NOMO-1 treated with dmso at 0.1 percent for 144 hours (cell line): ENCODE results near the gene SH3RF3.

Experiments used
- DNase-seq: peaks from one replicate; lab custom pipeline; 2025; ENCODE audit not compliant: unreplicated experiment; lab: John Stamatoyannopoulos, UW

Gene SH3RF3

DNA sequence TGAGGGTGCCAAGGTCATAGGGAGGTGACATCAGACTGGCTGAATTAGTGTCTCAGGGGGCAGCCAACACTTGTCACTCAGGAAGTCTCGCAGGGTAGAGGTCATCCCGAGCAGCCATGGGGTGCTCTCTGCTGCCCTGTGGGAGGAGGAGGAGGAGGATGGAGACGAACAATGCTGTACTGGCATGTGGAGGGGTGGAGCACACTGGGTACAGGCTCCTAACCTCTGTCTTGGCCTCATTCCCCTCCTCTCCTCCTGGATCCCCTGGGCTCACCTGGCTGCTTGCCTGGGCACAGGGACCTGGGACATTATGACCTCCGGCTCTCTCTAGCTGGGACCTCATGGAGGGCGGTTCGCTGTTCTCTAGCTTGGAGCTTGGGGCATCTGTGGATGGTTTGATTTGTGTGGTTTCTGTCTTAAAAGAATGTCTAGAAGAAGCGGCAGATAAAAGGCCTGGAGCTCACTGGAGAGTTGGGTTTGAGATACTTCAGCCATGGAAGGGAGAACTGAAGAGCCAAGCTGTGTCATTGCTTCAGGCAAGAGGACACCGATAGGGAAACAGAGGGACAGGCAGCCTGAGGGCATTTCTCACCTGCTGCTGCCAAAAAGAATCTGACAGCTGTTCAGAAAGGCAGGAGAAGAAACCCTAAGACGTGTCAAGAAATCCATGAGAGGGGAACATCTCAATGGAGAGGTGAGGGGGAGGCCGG, 351.6 kb downstream of the SH3RF3 start:
- no peak for DNase-seq

DNA sequence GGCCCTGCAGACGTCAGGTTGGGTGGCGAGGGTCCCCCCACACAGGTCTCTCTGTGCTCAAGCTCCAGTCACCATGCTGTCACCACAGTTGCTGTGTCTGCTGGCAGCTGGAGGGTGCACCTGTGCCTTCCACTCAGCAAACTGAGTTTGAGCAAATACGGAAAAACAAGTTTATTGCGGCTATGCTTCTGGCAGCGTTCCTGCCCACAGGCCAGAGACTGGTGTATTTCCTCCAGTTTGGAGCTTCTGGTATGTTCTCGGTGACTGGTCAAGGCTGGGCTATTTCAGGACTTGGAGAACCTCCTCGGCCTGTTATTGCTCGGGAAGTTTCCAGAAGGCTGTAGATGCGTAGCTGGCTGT, 352.2 kb downstream of the SH3RF3 start:
- no peak for DNase-seq

DNA sequence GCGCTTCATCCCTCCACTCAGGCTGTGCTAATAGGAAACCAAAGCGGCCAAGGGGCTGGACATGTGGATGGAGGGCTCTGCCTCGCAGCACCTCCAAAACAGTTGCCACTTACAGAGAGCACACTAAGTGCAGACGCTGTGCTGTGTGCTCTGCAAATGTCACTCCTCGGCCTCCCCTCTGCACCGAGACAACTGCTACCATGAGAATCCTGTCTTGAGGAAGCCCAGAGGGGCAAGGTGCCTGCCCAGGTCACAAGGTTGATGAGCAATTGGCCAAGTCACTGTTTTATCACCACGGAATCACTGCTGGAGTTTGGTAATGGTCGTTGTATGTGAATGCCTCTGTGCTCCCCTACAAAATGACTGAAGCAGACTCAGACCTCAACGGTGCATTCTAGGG, 352.6 kb downstream of the SH3RF3 start:
- no peak for DNase-seq

DNA sequence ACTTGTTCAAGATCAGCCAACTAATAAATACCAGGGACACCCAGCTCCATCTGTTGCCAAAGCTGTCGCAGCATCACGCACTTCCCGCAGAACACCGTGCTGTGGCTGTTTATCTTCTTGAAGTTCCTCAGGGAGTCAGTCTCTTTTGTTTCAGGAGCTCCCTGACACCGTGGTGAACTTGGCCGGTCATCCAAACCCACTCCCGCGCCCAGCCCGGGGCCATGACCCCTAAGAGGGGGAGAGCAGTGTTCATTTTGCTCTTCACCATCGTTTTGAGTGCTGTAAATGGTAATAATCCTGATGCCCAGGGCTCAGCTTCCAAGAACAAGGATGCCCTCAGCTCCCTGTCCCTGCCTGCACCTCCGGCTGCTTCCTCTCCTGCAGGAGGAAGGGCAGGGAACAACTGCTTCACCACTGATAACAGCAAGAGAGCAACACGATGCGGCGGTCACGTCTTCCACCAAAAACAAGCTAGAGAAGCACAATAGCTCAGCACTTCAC, 353.4 kb downstream of the SH3RF3 start:
- no peak for DNase-seq

DNA sequence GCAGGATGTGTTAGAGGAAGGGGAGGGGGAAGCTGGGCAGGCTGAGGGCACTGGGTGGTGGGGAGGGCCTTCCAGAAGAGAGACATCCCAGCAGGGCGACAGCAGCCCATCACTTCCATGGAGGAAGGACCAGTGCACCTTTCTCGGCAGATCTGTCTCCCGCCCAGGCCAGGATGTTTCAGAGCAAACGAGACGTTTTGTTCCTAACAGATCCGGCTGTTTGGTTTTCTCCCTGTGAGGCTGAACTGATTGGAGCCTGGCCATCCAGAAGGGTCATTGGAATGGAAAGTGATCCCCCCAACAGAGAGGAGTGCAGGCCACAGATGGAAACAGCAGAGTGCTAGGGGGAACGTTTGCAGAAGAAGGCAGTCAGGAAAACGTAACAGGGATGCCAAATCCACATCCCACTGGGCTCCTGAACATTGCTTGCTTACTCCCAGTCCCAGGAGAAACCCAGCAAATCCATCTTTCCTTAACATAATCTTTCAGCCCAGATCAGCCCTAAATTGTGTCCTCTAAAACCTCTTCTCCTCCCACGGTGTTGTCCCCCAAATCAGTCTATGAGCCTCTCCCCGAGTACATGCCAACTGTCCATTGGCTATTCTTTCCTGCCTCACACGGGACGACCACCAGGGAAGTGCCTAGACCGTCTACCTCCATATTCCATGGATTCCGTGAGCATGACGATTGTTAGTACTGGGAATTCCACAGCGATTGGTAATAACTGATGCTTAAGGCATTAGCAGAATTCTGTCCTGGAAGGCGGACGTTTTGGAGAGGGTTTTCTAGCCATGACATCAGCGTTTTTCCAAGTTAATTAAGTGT, 357.9 kb downstream of the SH3RF3 start:
- DNase-seq = no peak

DNA sequence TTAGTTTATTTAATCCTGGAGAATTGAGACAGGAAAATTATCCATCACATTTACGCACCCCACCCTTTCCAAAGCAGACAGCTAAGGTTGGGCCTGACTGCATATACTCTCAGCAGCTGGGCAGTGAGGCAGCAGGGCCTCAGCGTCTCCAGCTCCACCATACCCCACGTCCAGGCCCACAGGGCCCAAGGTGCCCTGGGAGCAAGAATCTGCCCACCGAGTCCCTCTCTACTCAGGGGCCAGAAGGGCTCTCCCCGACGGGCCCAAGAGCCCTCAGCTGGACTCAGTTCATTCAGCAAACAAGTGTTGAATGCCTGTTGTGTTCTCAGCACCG, 358.5 kb downstream of the SH3RF3 start:
- no peak for DNase-seq

DNA sequence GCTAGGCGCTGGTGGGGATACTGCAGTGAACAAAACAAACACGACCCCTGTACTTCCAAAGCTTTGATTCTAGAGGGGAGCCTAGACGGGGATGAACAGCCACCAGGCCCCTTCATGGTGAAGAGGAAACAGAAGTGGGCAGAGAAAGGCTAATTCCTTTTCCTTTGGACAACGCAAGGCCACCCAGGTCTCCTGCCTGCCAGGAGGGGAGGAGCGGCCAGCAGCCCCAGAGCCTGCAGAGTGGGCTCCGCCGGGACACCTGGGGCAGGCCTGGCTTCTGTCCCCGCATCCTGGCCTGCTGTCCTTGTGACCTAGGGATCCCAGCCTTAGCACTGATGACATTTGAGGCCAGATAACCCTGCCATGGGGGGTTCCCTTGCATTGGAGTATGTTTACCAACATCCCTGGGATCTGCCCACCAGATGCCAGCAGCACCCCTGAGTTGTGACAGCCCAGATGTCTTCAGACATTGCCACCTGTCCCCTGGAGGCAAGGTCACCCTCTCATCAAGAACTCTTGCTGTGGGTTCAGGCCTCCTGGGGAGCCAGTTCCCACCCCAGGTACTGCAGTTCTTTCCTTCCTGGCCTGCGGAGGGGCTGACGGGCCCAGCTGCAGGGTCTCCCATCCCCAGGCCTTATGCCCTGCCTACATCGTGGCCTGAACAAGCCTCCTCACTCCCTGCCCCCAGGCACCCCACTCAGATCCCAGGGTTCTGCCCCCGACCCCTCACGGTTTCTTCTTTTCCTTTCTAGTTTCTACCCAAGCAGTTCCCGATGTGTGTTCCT, 359.1 kb downstream of the SH3RF3 start:
- no peak for DNase-seq

DNA sequence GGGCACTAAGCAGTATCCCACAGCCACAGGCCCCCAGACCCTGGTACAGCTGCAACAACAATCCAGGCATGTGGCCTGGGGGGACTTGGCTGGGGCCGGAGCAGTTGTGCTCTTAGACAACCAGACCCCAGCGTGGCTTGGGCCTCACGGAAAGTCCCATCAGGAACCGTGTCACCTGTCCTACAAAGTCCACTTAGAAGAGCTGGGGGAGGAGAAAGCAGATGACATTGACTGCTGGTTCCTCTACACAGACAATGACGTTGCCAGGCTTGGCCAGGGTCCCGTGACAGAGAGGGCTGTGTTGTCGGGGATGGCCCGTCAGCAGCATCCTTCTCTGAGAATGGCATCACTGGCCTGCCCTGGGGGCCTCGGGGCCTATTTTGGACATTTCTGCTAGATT, 360.3 kb downstream of the SH3RF3 start:
- DNase-seq = no peak

DNA sequence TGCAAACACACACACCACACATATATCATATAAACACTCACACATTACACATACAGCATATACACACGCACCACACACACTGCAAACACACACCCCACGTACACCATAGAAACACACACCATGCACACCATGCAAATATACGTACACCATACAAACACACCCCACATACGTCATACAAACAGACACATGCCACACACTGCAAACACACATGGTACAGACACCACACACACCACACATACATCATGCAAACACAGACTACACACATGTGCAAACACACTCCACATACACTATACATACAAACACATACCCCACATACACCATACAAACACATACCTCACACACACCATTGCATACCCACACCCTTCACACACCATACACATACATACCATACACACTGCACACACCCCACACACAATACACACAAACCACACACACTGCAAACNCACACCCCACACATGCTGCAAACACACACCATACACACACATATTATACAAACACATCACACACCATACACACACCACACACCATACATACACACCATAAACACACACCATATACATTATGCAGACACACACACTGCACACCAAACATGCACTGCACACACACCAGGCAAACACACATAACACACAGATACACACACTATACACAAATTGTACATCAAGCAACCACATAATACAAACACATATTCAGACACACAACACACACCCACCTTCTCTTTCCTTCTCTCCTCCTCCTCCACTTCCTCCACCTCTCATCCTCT, 364.4 kb downstream of the SH3RF3 start:
- DNase-seq = no peak

DNA sequence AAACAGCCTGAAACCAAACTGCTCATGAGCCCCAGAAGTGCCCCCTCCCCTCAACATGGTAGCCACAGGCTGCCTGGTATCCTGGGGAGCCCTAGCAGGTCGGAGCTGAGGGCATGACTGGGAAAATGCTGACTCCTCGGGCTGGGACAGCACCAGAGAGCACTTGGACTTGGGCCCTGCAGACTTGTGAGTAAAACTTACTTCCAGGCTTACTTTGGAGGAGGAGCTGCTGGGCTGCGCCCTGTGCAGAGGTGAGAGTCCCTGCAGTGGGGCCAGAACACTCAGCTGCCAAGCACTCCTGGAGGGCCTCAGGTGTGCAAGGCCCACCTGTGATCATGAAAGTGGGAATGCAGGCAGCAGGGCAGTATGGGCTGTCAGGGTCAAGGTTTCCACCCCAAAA, 365.3 kb downstream of the SH3RF3 start:
- no peak for DNase-seq

DNA sequence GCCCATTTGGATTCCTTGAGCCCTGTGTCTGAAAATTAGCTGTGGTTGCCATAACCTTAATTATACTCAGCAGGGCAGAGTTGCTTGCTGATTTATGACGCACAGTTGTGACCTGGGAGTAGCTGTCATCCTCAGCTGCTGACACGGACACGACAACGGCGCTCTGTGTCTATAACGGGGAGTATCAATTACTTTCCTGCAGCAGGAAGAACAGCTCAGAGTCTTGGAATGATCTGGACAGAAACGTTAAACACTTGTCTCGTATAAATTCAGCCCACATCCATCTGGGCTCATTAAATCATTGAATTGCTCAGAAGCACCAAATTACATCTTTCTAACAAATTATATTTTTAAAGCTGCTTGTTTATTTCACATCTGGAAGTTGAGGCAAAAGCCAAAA, 368.5 kb downstream of the SH3RF3 start:
- no peak for DNase-seq

DNA sequence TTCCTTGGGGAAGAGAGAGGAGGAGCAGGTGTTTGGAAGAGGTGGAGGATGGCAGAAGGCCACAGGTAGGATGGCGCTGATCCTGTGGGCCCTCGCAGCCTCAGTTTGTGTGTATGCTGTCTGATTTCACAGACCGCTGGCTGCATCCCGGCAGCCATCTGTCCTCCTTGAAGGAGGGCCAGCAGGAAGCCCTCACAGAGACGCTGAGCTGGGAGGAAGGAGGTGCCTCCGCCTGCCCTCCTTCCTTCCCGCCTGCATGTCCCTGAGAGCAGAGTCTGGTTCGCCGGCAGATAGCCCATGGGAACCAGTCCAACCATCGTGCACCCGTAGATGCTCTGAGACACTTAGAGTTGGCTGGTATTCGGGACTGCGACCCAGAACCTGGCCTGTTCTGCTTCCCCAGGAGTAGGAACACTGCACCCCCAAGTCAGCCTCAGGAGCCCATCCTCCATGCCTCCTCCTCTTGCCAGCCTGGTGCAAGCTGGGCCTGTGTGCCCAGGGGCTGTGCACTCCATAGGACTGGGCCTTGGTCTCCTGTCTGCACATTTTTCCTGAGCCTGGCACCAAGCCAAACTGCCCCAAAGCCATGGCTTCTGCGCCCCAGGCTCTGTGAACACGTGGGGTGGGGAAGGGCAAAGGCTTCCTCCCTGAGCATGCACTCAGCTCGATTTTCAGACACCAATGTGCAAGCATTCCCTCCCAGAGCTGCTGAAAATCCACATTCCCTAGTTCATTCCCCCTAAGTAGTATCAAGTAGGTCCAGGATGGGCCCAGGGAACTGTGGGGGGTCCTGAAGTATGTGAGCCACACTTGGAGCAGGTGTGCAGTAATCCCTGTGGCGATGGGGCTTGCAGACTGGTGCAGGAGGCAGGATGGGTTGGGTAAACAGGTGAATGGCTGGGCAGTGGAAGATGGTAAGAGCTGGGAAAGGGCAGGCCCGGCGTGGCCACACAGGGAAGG, 369.2 kb downstream of the SH3RF3 start:
- no peak for DNase-seq

DNA sequence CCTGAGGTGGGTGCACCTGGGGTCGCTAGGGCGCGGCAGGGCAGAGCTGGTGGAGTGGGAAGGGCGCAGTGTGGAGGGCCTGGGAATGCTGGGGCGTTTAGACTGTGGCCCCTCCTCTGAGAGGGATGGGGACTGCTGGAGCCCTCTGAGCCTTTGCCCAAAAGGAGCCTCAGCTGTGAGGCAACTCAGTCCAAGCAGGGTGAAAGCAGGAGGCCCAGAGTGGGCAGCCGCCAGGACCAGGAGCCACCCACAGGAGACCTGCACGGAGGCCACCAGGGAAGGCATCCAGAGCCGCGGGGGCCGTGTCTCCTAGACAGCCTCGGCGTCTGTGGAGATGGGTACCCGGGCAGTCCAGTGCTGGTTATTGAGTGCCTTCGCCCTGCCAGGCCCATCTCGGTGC, 369.9 kb downstream of the SH3RF3 start:
- DNase-seq = no peak

DNA sequence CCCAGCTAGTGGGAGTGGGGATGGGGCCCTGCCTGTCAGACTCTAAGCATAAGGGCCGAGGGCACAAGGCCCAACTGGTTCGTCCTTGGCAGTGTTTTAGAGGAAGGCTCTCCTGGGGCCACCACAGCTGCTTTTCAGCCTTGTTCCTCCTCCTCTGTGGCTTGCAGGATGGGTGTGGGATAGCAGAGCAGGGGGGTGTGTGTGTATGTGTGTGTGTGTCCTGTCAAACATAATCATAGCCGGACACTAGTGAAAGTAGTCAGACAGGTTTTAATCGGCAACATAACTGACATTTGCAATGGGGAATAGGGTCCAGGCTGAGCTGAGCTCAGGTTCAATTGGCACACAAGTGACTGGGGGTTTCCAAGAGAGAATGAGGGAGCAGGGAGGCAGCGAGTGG, 370.6 kb downstream of the SH3RF3 start:
- no peak for DNase-seq

DNA sequence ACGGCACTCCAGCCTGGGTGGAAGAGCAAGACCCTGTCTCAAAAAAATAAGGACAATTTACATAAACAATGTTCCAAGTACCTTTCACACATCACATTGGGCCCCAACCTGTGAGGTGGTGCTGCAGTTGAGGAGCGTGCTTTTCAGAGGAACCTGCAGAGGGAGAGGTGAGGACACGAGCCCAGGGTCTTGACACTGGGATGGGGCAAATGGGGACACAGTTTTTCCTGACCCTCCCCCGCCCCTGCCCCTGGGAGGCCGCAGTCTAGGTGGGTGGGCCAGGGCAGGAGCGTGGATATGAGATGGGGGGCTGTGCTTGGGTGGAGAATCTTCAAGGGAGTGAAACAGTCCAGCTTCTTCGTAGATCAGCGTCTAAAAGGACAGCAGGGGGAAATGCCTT, 371.9 kb downstream of the SH3RF3 start:
- DNase-seq = no peak

DNA sequence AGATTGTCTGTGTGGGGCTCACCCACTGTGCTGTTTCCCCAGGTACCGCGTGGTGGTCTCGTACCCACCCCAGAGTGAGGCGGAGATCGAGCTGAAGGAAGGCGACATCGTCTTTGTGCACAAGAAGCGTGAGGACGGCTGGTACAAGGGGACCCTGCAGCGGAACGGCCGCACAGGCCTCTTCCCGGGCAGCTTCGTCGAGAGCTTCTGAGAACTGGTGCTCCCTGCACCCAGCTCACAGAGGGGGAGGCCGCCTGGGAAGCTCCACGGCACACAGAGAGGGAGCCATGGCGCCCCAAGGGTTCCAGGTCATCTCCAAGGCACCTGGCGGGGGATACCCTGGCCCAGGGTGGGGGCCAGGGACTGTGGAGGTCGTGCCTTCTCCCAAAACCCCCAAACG, 372.5 kb downstream of the SH3RF3 start:
- DNase-seq = no peak

DNA sequence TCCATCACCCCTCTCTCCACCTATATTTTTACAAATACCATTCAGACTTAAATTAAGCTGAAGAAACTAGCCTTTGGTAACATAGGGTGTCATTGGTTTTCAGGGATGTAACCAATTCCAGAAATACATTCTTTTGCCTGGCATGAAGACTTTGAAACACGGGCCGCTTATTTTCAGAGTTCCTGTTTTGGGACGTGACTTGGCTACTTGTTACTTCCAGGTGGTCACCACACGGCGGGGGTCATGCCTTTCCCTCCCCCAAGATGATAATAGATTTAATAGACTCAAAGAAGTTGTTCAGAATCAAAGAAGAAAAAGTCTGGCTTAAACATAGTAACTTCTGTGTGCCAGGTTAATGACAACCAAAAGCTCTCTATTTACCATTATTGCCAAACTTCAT, 374.2 kb downstream of the SH3RF3 start:
- no peak for DNase-seq

DNA sequence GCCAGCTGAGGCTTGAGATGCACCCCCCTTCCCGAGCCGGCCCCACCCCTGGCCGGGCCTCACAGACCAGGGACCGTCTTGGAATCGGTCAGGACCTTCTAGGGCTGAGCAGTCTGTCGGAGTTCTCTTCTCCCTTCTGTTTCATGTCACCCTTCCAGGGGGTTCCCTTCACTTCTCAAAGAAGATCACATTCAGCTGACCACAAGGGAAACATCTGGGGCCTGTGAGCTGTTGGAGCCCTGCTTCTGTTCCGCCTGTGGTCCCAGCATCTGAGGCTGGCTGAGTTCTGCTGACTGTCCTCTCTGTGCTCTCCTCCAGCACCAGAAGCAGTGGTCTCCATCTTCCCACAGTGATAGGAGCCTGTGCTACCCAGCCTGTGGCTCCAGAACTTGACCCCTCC, 378.2 kb downstream of the SH3RF3 start:
- no peak for DNase-seq

DNA sequence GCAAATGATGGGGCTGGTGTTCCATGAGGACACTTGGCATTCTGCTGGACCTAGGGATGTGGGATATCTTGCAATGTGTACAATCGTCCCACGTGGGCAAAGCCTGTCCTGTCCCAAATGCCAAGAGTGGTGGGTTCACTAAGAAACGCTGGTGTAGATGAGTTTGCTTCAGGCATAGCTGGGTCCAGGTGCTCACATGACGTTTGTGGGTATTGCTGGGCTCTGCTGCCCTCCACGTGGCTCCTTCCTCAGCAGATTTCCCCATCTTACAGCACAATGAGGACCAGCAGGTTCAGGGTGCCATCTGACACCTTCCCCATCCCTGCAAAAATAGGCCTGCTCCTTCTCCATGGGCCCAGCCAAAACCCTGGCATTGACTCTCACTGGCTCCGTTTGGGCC, 378.8 kb downstream of the SH3RF3 start:
- DNase-seq = no peak

DNA sequence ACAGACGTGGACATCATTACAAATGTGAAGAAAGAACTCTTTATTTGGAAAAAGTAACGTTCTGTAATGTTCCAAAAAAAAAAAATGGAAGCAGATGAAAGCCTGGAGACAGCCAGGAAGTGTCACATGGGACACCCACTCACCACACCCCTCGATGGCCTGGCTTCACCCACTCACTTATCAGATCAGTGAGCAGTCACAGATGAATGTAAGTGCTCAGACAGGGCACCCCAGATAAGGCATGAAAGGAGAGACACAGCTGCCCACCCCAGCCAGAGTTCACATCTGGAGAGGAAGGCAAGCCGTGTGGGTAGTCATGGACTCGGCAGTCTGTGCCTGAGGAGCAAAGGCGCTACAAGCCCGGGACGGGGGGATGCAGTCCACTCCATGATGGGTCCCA, 379.6 kb downstream of the SH3RF3 start:
- no peak for DNase-seq
